ENCODE measurements around the gene TASP1.

Gene TASP1

DNA sequence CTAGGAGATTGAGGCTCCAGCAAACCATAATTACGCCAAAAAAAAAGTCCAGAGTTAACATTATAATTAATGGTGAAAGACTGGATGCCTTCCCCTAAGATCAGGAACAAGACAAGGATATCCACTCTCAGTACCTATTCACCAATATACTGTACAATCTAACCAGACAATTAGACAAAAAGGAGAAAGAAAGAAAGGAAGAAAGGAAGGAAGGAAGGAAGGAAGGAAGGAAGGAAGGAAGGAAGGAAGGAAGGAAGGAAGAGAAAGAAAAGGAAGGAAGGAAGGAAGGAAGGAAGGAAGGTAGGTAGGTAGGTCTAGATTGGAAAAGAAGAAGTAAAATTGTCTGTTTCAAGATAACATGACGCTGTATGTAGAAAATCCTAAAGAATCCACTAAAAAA, 50.7 kb downstream of the TASP1 start:
- Histone ChIP-seq H2AFZ (ENCODE audit: insufficient read depth, low read length, poor library complexity) (no peak overlapping the region), H3K9me3 (ENCODE audit: insufficient read depth, low read depth, low read length) (no peaks in the 10 kb centered on the region), H3K23ac (ENCODE audit: low read length) (no peak overlapping the region), H3K27me3 (ENCODE audit: insufficient read depth, low read length) (no peaks in the 10 kb centered on the region), H3K9ac (ENCODE audit: low read length) (no peak overlapping the region), H3K4me2 (ENCODE audit: low read length) (no peak overlapping the region), H3K36me3 (ENCODE audit: control insufficient read depth in 1 of 2, insufficient read depth in 2 of 2, low read length in 2 of 2) (peaks cover 1 to 4% of the 10 kb centered on the region in 2 experiments), H4K12ac (ENCODE audit: low read depth, low read length) (no peak overlapping the region), H3K79me2 (ENCODE audit: control insufficient read depth, insufficient read depth, low read length, poor library complexity) (no peaks in the 10 kb centered on the region), H3K18ac (ENCODE audit: low read length) (no peak overlapping the region), H3K79me1 (ENCODE audit: low read length) (no peaks in the 10 kb centered on the region), H3K14ac (ENCODE audit: low read length) (no peak overlapping the region), H3K4me1 (ENCODE audit: control insufficient read depth in 1 of 2, insufficient read depth in 2 of 2, low read length in 2 of 2) (no peaks in the 10 kb centered on the region), H4K91ac (ENCODE audit: low read depth, low read length) (no peak overlapping the region), H4K8ac (ENCODE audit: low read depth, low read length) (no peak overlapping the region), H2BK5ac (ENCODE audit: low read depth, low read length, poor library complexity) (no peak overlapping the region), H2BK12ac (ENCODE audit: low read length) (no peak overlapping the region), H2AK5ac (ENCODE audit: low read length) (no peak overlapping the region), H3K27ac (ENCODE audit: low read depth, low read length) (no peak overlapping the region), H3K4ac (ENCODE audit: low read depth, low read length) (no peak overlapping the region), H2BK120ac (ENCODE audit: insufficient read depth, low read length, poor library complexity) (no peak overlapping the region), H3K4me3 (ENCODE audit: low read depth, low read length) (no peak overlapping the region)
- no peak for DNase-seq
- WGBS (ENCODE audit: extremely low coverage, insufficient coverage, insufficient read length): no CpG with 5 or more reads among the region's 2 CpGs

DNA sequence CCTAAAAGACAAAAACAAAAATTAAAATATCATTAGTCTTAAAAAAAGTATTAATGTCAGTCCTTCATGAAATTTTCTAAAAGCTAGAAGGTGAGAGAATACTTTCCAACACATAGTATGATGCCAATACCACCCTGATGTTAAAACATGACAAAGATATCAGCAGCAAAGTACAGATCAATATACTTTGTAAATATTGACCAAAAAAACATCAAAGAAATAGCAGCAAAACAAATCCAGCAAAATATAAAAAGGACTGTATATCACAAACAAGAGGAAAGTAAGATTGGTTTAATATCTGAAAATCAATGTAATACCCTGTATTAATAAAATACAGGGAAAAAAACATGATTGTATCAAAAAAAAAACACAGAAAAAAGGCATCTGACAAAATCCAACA, 51.4 kb downstream of the TASP1 start:
- Histone ChIP-seq H3K4ac (ENCODE audit: low read depth, low read length) (no peak overlapping the region), H3K18ac (ENCODE audit: low read length) (no peak overlapping the region), H3K27ac (ENCODE audit: low read depth, low read length) (no peak overlapping the region), H3K9ac (ENCODE audit: low read length) (no peak overlapping the region), H3K79me1 (ENCODE audit: low read length) (no peaks in the 10 kb centered on the region), H2BK120ac (ENCODE audit: insufficient read depth, low read length, poor library complexity) (no peak overlapping the region), H3K4me2 (ENCODE audit: low read length) (no peak overlapping the region), H4K12ac (ENCODE audit: low read depth, low read length) (no peak overlapping the region), H3K9me3 (ENCODE audit: insufficient read depth, low read depth, low read length) (no peaks in the 10 kb centered on the region), H2AK5ac (ENCODE audit: low read length) (no peak overlapping the region), H3K27me3 (ENCODE audit: insufficient read depth, low read length) (no peaks in the 10 kb centered on the region), H3K23ac (ENCODE audit: low read length) (no peak overlapping the region), H3K4me1 (ENCODE audit: control insufficient read depth in 1 of 2, insufficient read depth in 2 of 2, low read length in 2 of 2) (no peaks in the 10 kb centered on the region), H3K79me2 (ENCODE audit: control insufficient read depth, insufficient read depth, low read length, poor library complexity) (no peaks in the 10 kb centered on the region), H4K8ac (ENCODE audit: low read depth, low read length) (no peak overlapping the region), H4K91ac (ENCODE audit: low read depth, low read length) (no peak overlapping the region), H3K36me3 (ENCODE audit: control insufficient read depth in 1 of 2, insufficient read depth in 2 of 2, low read length in 2 of 2) (peaks cover 4 to 6% of the 10 kb centered on the region in 2 experiments), H3K4me3 (ENCODE audit: low read depth, low read length) (no peak overlapping the region), H2BK5ac (ENCODE audit: low read depth, low read length, poor library complexity) (no peak overlapping the region), H3K14ac (ENCODE audit: low read length) (no peak overlapping the region), H2BK12ac (ENCODE audit: low read length) (no peak overlapping the region), H2AFZ (ENCODE audit: insufficient read depth, low read length, poor library complexity) (no peak overlapping the region)
- no peak for DNase-seq

DNA sequence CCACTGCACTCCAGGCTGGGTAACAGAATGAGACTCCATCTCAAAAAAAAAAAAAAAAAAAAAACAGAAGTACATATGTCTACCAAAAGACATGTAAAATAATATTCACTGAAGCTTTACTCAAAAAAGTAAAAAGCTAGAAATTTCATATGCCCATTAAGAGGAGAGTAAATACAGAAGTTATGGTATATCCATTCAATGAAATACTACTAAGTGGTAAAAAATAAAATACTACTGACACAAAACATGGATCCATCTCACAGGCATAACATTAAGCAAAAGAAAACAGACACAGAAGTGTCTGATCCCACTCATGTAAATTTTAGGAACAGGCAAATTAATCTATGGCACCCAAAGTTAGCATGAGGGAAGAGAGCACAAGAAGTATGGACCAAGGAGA, 52.6 kb downstream of the TASP1 start:
- no peak overlapping the region for H3K18ac ChIP-seq (ENCODE audit: low read length)
- no peak overlapping the region for H2BK12ac ChIP-seq (ENCODE audit: low read length)
- H2AK5ac ChIP-seq (ENCODE audit: low read length): no peak overlapping the region
- H3K9ac ChIP-seq (ENCODE audit: low read length): no peak overlapping the region
- no peak overlapping the region for H4K12ac ChIP-seq (ENCODE audit: low read depth, low read length)
- H3K9me3 ChIP-seq (ENCODE audit: insufficient read depth, low read depth, low read length): no peaks in the 10 kb centered on the region
- no peak overlapping the region for H2AFZ ChIP-seq (ENCODE audit: insufficient read depth, low read length, poor library complexity)
- no peak overlapping the region for H3K4me2 ChIP-seq (ENCODE audit: low read length)
- DNase-seq: no peak
- H2BK5ac ChIP-seq (ENCODE audit: low read depth, low read length, poor library complexity): no peak overlapping the region
- H3K14ac ChIP-seq (ENCODE audit: low read length): no peak overlapping the region
- H3K27ac ChIP-seq (ENCODE audit: low read depth, low read length): no peak overlapping the region
- no peaks in the 10 kb centered on the region for H3K4me1 ChIP-seq (ENCODE audit: control insufficient read depth in 1 of 2, insufficient read depth in 2 of 2, low read length in 2 of 2)
- H3K36me3 ChIP-seq (ENCODE audit: control insufficient read depth in 1 of 2, insufficient read depth in 2 of 2, low read length in 2 of 2): peaks cover 4 to 6% of the 10 kb centered on the region in 2 experiments
- H4K91ac ChIP-seq (ENCODE audit: low read depth, low read length): no peak overlapping the region
- no peak overlapping the region for H4K8ac ChIP-seq (ENCODE audit: low read depth, low read length)
- no peaks in the 10 kb centered on the region for H3K79me1 ChIP-seq (ENCODE audit: low read length)
- H3K27me3 ChIP-seq (ENCODE audit: insufficient read depth, low read length): no peaks in the 10 kb centered on the region
- H3K79me2 ChIP-seq (ENCODE audit: control insufficient read depth, insufficient read depth, low read length, poor library complexity): no peaks in the 10 kb centered on the region
- H3K4ac ChIP-seq (ENCODE audit: low read depth, low read length): no peak overlapping the region
- H2BK120ac ChIP-seq (ENCODE audit: insufficient read depth, low read length, poor library complexity): no peak overlapping the region
- no peak overlapping the region for H3K23ac ChIP-seq (ENCODE audit: low read length)
- no peak overlapping the region for H3K4me3 ChIP-seq (ENCODE audit: low read depth, low read length)

GRCh38 chr20:13581451-13581850, 57.3 kb downstream of the TASP1 start:
- H3K4me3 ChIP-seq (ENCODE audit: low read depth, low read length): no peak overlapping the region
- no peak overlapping the region for H4K8ac ChIP-seq (ENCODE audit: low read depth, low read length)
- no peak overlapping the region for H2BK12ac ChIP-seq (ENCODE audit: low read length)
- no peak overlapping the region for H4K91ac ChIP-seq (ENCODE audit: low read depth, low read length)
- H3K79me2 ChIP-seq (ENCODE audit: control insufficient read depth, insufficient read depth, low read length, poor library complexity): no peaks in the 10 kb centered on the region
- H2AK5ac ChIP-seq (ENCODE audit: low read length): no peak overlapping the region
- no peak overlapping the region for H3K4me2 ChIP-seq (ENCODE audit: low read length)
- H3K36me3 ChIP-seq (ENCODE audit: control insufficient read depth in 1 of 2, insufficient read depth in 2 of 2, low read length in 2 of 2): peaks cover 4 to 6% of the 10 kb centered on the region in 2 experiments
- no peak for DNase-seq
- no peaks in the 10 kb centered on the region for H3K4me1 ChIP-seq (ENCODE audit: control insufficient read depth in 1 of 2, insufficient read depth in 2 of 2, low read length in 2 of 2)
- H3K27me3 ChIP-seq (ENCODE audit: insufficient read depth, low read length): no peaks in the 10 kb centered on the region
- H3K18ac ChIP-seq (ENCODE audit: low read length): no peak overlapping the region
- H3K9me3 ChIP-seq (ENCODE audit: insufficient read depth, low read depth, low read length): no peaks in the 10 kb centered on the region
- H3K9ac ChIP-seq (ENCODE audit: low read length): no peak overlapping the region
- H2BK120ac ChIP-seq (ENCODE audit: insufficient read depth, low read length, poor library complexity): no peak overlapping the region
- no peak overlapping the region for H3K4ac ChIP-seq (ENCODE audit: low read depth, low read length)
- no CpG with 5 or more reads among the region's 3 CpGs for WGBS (ENCODE audit: extremely low coverage, insufficient coverage, insufficient read length)
- H2BK5ac ChIP-seq (ENCODE audit: low read depth, low read length, poor library complexity): no peak overlapping the region
- no peak overlapping the region for H2AFZ ChIP-seq (ENCODE audit: insufficient read depth, low read length, poor library complexity)
- H3K14ac ChIP-seq (ENCODE audit: low read length): no peak overlapping the region
- H3K27ac ChIP-seq (ENCODE audit: low read depth, low read length): no peak overlapping the region
- H3K23ac ChIP-seq (ENCODE audit: low read length): no peak overlapping the region
- H3K79me1 ChIP-seq (ENCODE audit: low read length): no peaks in the 10 kb centered on the region
- no peak overlapping the region for H4K12ac ChIP-seq (ENCODE audit: low read depth, low read length)

DNA sequence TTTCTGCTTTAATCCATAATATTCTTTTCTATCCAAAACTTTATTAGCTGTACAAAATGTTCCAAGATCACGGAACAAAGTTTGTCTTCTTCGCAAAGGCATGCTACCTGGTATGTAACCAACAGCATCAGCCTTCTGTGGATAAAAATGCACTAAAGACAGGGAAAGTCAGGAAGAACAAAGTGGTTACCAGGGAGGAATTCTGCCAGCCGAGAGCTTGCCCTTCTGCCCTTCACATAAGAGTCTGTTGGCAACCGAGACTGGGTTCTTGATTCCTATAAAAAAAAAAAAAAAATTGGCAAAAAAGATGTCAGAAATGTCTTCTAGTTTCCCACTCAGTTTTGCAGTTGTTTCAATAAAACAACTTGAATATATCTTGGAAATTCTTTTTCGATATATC, 58.0 kb downstream of the TASP1 start:
- Histone ChIP-seq H2BK120ac (ENCODE audit: insufficient read depth, low read length, poor library complexity) (no peak overlapping the region), H4K8ac (ENCODE audit: low read depth, low read length) (no peak overlapping the region), H3K79me2 (ENCODE audit: control insufficient read depth, insufficient read depth, low read length, poor library complexity) (no peaks in the 10 kb centered on the region), H3K4me3 (ENCODE audit: low read depth, low read length) (no peak overlapping the region), H3K9ac (ENCODE audit: low read length) (no peak overlapping the region), H3K18ac (ENCODE audit: low read length) (no peak overlapping the region), H3K4ac (ENCODE audit: low read depth, low read length) (no peak overlapping the region), H3K4me1 (ENCODE audit: control insufficient read depth in 1 of 2, insufficient read depth in 2 of 2, low read length in 2 of 2) (no peaks in the 10 kb centered on the region), H2AFZ (ENCODE audit: insufficient read depth, low read length, poor library complexity) (no peak overlapping the region), H2BK5ac (ENCODE audit: low read depth, low read length, poor library complexity) (no peak overlapping the region), H4K12ac (ENCODE audit: low read depth, low read length) (no peak overlapping the region), H2BK12ac (ENCODE audit: low read length) (peak overlapping the region; percentile 9), H3K27me3 (ENCODE audit: insufficient read depth, low read length) (no peaks in the 10 kb centered on the region), H2AK5ac (ENCODE audit: low read length) (no peak overlapping the region), H3K9me3 (ENCODE audit: insufficient read depth, low read depth, low read length) (no peaks in the 10 kb centered on the region), H3K36me3 (ENCODE audit: control insufficient read depth in 1 of 2, insufficient read depth in 2 of 2, low read length in 2 of 2) (peaks cover 4% of the 10 kb centered on the region in 2 experiments), H3K14ac (ENCODE audit: low read length) (no peak overlapping the region), H3K23ac (ENCODE audit: low read length) (no peak overlapping the region), H3K79me1 (ENCODE audit: low read length) (no peaks in the 10 kb centered on the region), H4K91ac (ENCODE audit: low read depth, low read length) (no peak overlapping the region), H3K27ac (ENCODE audit: low read depth, low read length) (no peak overlapping the region), H3K4me2 (ENCODE audit: low read length) (no peak overlapping the region)
- WGBS (ENCODE audit: extremely low coverage, insufficient coverage, insufficient read length): no CpG with 5 or more reads among the region's 5 CpGs
- DNase-seq: no peak
